Activated gamma-delta T cell (primary cell): Measurements from ENCODE around the gene GMDS.

Source experiments
- DNase-seq: peaks from one replicate; lab custom pipeline; 2025; lab: John Stamatoyannopoulos, UW

Gene GMDS

DNA sequence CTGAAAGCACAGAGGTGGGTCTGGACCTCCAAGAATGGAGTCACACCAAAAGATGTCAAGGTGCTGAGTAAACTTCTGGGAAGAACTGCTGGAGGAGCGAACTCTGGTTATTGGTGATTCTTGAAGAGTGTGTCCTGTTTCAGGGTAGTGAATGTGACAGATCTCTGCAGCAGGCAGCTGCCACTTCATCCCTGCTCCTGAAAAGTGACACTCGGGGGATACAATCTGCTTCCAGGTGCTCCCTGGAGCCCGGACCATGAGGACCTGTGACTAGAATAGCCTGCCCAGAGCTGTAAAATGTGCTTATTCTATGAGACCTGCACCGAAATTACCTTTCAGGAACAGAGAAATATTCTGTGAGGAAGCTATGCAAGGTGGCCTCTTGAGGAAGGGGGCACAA is 444.6 kb downstream of the GMDS start:
- no peak for DNase-seq

DNA sequence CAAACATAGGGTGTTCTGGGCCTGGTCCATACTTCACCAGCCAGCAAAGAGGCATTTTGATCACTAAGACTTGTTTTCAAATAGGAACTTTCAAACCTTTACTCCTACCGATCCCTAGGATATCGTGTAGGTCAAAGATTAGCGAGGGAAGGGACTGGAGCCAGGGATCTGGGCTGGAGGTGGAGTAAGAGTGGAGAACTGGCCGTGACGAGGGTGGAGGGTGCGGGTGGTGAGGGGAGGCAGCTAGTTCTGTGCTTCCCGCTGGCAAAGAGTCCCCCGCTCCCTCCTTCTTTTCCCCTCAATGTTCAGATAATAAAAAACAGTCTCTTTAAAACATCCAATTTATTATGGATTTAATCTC is 446.5 kb downstream of the GMDS start:
- no peak for DNase-seq

DNA sequence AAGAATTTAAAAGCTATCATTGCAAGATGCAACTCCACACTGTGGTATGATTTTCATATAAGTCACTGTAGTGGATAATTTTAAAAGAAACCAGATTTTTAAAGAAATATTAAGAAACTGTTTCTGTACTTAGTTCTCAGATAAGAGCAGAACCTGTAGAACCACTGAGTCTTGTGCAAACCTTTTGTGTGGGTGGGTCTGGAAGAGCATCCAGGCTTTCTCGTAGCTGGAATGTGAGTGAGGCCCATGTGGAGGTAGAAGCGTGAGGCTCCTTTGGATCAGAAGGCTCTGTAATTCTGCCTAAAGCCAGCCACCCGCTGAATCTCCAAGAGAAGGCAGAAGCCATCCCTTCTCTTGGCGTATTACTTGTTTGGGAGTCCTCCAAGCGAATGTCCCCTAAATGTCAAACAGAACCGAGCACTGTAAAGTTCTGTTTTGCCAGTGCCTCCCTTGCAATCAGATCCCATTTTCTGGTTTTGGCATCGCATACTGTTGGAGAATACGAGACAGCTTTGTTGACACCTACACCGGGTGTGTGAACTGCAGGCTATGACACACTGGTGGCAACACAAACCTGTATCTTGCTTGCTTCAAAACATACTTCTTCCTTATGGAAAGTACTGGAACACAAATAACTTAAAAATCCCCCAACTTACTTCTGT is 447.0 kb downstream of the GMDS start:
- no peak for DNase-seq

DNA sequence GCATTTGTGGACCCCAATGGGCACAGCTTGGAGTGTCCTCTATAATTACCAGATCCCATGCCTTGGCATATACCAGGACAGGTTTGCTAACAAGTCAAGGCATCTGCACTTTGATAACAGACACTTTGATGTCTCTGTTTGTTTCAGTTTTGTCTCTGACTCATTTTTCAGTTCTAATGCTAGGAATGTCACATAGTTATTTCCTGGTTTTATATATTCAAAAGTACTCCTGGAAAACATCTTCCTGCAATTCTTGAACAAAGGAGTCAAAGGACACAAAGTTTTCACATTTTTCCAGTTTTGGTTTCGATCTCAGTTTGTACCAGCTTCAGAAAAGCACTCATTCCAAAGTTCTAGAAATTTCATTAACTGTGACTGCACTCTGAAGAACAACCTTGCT is 447.6 kb downstream of the GMDS start:
- DNase-seq = no peak

DNA sequence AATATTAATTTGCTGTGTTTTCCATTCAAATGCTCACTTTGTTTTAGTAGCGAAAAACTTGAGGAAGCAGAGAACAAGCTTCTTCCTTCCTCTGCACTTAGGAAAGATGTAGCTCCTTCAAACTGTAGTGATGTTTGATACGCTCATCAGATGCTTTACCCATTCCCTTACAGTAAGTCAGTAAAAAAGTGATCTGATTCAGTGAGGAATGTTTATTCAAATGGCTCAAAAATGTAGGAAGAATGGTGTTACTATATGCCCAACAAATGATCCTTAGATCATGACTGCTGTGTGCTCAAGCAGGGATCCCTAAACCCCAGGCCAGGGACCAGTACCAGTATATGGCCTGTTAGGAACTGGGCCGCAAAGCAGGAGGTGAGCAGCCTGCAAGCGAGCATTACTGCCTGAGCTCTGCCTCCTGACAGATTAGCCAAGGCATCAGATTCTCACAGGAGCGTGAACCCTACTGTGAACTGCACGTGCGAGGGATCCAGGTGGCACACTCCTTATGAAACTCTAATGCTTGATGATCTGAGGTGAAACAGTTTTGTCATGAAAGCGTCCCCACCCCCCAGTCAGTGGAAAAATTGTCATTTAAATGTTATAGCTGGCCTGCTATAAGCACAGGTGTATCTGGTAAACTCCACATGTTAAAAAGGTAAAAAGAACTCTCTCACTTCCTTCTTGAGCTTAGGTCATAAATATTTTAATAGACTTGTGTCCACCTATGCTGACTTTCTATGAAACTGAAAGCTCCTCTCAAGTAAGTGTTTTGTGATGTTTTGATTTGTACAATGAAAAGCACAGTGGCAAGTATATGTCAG is 448.5 kb downstream of the GMDS start:
- no peak for DNase-seq

DNA sequence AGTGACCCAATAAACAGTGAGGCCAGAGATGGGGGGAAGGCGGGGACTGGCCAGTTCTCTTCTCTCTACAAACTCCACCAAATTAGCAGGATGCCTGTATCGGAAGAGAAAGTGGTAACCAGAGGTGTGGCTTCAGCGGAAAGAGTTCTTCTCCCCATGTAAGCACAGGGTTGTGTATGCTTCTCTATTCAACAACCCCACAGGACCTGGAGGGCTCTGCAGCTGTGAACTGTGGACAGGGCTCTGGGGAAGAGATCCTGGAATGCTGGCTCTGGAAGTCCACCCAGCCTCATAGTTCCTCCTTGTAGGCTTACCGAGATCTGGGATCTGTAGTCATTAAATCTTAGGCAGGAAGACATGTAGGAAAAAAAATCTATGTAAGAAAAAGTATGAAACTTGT is 449.5 kb downstream of the GMDS start:
- DNase-seq = no peak

DNA sequence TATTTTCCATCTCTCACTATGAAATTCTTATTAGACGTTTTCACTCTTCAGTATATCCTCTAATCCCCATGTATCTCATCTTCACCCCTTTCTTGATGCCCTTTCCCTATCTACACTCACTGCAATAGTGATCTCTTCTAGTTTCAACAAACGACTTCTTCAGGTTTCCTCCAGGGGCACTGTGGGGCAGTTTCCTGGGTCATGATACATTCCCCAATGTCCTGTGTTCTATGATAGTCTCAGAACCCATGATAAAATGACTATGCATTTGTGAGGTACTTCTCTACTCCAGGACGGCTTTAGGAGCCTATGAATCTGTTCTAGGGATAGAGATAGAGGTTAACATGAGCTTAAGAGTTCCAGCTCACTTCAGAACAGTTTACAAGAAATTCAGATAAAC is 452.4 kb downstream of the GMDS start:
- no peak for DNase-seq

DNA sequence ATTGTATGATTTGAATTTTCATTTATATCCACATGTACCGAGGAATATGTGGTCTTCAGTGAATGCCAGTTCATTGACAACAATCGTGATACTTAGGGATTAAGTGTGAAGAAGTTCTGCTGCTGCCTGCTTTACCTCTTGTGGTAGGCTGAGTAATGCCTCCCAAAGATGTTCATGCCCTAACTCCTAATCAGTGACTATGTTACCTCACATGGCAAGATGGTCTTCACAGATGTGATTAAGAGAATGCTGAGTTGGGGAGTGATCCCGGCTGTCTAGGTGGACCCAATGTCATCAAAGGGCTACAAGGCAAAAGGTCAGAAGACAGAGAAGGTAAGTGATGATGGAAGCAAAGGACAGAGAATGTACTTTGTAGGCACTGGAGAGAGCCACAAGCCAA is 454.7 kb downstream of the GMDS start:
- no peak for DNase-seq

DNA sequence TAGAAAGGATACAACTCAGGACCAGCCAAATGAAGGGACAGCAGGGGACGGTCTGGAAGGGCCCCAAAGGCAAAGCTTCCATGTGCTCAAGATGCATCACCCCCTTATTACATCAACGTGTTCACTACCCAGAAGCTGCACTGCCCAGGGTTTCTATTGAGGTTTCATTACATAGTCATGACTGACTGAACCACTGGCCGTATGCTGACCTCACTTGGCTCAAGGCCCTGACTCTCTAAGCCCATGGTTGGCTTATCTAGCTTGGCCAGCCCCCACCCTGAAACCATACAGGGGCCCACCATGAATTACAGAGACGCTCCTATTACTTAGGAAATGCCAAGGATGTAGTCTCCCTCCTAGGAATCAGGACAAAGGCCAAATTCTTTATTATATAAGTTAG is 456.3 kb downstream of the GMDS start:
- DNase-seq = no peak

DNA sequence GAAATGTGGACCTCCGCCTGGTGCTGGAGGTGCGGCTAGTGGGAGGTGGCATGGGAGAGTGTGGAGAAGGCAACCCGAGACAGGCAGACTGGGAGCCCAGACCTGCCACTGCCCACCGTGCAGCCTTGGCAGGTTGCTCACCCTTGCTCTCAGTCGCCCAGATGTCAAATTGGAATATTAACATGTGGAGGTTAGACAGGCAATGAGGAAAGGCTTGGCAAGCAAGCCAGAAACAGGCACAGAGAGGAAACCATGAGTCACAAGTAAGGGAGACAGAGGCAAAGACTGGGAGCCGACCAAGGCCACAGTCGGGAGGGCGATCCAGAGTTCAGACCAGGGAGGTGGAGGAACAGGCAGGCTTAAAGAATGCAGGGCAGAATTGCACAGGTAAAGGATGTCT is 457.5 kb downstream of the GMDS start:
- no peak for DNase-seq

DNA sequence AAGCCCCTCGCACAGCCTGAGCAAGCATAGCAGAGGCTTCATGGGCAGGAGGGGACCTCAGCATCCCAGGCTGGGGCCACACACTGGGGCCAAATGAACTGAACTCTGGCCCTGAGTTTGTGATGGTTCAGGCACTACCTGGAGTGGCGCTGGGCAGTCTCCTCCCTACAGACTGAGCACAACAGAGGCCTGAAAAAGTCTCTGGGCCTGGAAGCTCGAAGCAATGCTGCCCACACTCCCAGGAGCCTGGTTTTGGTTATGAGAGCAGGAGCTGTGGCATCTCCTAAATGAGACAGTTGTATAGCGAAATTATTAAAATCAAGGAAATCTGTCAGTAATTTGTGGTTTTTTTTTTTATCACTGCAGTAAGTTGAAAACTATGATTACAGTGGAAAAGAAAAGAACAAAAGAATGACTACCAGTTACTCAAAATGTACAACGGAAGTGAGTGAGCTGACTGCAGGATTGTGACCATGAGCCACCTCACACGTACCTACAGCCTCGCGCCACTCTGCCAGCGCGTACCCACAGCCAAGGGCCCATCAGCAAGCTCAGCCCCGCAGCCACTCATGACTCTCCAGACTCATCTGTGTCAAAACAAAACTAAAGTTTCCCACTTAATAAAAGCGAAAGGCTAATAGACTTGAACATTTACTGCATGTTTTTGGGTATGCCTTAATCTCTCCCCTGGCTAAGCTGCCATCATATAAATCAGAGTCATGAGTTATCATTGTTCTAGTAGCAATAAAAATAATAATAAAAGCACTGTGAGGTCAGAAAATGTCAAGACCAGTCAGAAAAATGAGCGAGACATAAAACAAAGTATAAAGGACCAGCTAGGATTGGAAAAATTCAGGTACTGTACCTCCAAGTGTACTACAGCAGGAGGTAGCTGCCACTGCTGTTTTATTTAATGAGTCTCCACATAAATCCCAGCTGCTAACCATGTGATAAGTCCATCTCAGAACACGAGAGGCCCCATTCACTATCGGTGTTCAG is 458.7 kb downstream of the GMDS start:
- DNase-seq = no peak

DNA sequence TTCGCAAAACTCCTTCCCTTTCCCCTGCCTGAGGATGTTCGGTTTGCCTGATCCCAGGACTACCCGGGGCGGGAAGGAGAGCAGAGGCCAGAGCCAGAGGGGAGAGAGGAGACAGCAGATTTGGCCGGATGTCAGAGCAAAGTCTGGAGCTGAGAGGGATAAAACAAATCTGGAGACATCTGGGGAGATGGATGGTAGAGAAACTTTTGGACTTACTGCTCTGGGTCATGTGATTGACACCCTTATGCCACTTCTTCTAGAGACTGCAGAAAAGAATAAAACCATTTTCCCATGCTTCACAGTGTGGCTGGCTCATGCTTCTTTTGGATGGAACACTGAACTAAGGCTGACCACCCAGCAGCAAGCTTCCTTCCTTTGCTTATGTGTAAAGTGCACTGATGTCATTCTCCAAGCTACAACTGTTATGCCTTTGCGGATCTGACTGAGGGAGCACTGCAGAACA is 461.0 kb downstream of the GMDS start:
- no peak for DNase-seq

DNA sequence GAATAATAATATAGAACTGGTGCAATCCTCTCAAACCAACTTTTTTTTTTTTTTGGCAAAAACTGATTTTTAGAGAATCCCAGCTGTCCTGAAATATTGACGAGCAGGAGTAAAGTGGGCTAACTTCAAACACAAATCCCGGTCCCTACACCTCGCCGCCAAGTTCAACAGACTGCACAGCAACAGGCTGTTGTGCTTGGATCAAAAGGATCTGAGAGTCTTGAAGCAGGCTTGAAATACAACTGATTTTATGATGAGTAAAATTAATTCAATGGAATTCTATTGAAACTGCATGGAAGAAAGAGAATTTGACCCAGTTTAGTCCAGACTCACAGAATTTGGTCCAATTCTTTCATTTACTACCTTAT is 463.6 kb downstream of the GMDS start:
- DNase-seq = no peak

DNA sequence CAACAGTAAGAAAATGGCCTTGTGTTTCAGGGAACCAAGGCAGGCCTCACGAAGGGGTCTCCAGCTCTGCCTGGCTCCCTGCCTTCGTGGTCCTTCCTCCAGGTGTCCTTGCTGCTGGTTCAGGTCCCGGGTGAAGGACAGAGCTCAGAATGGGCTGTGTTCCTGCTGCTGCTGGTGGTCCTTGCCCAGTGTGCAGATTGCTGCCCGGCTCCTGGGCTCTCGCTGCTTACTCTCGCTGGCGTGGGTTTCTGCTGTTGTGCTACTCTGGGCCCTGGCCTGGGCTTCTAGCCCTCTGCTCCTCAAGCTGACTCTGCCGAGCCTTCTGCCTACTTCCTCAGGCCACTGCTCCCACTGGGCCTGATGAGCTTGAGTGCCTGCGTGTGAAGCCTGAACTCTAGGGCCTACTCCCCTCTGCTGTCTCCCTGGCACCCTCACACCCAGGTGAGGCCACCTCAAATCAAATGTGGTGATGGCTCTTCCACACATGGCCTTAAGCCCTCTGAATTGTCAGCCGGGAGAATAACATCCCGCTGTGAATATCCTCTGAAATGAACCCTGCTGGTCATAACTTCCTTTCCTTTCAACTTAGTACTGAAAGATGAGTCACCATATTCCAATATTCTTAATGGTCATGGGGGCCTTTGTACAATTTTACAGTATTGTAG is 464.1 kb downstream of the GMDS start:
- no peak for DNase-seq

DNA sequence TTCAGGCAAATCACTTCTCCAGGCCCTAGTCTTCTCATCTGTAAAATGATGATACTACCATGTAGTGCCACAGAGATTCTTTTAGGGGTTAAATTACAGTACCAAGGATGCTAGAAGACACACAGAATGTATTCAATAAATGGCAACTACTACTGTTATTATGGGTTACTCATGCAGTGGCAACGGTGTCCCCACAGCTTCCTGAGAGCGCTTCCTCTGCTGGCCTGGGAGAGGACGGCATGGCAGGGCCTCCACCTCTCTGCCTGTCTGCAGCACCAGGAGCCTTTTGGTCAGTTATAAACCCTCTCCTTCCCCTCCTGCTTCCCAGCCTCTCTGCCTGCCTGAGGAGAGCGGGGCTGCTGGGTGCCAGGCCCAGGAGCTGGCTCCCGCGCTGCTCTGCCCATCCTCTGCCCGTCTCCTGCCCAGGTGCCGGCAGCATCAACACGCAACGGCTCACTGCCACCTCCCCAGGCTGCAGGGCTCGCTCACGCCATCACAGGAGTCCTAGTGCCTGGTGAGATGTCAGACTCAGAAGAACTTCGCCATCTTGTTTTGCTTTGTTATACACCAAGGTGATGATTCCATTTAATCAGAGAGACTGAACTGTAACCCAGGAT is 465.0 kb downstream of the GMDS start:
- no peak for DNase-seq

DNA sequence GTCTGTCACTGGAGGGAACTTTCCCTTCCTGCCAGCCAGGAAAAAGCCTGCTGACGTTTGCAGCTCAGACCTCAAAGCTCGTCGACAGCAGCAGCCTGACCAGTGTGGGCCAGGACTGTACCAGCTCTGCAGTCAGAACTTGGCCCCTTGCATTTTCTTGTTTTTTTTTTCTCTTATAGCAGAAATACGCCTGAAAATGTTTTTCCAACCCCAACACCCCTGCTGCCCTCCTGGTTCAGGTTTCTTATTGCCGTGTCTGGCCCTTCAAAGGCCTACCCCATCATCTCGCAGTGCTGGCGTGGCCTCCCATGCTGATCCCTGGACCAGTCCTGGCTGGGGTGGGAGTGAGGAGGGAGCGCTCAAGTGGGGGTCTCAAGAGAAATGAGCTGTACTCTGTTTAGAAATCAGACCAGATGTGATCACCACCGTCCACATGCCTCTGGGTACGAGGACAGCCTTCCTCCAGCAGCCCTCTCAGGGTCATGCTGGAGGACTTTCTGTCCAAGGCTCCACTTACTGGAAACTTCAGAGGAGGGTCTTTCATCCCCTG is 466.6 kb downstream of the GMDS start:
- no peak for DNase-seq

DNA sequence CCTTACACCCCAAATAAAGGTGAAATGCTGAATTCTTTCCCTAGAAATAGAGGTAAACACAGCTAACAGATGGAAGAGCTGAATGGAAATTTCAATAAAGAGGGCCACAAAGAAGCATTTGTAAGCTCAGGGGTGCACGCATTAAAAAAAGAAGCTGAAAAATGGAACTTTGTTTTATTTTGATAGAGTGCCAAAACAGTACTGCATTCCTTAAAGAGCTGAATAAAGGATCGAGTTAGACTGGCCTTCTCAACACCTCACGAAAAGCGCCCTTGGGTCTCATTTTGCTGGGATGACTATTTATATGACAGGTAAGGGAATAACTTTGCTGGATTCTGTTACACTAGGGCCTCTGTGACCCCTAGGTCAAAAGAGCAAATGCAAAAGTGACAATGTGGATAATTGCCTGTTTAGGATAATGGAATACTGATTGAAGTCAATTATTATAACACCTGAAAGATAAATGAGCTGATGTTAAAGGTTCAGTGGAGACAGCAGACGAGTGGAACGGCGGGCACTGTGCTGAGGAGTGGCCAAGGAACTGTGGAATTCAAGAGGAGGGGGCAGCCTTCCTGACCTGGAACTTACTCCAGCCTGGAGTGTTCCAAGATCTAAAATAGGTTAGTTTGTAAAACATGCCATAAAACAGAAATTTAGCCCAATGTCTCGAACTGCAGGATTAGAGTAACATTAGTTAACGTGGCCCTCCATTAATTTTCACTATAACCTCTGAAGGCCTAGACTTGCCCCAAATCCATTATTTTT is 467.3 kb downstream of the GMDS start:
- DNase-seq = no peak

DNA sequence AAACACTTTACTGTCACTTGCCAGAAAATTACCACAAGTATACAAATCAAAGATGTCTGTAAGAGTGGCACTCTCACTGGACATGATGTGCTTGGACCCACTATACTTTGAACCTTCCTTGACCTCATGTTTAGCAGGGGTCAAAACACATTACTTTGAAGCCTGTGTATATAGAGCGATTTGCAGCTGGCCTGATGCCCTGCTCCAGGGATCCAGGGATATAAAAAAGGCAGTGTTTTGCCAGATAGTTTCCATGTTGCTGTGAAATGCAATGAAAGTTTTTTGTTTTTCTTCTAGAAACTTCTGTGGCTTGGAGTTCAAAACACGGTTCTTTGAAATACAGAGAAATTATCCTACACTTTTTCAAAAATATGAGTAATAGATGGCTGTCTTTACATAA is 470.0 kb downstream of the GMDS start:
- DNase-seq = no peak

DNA sequence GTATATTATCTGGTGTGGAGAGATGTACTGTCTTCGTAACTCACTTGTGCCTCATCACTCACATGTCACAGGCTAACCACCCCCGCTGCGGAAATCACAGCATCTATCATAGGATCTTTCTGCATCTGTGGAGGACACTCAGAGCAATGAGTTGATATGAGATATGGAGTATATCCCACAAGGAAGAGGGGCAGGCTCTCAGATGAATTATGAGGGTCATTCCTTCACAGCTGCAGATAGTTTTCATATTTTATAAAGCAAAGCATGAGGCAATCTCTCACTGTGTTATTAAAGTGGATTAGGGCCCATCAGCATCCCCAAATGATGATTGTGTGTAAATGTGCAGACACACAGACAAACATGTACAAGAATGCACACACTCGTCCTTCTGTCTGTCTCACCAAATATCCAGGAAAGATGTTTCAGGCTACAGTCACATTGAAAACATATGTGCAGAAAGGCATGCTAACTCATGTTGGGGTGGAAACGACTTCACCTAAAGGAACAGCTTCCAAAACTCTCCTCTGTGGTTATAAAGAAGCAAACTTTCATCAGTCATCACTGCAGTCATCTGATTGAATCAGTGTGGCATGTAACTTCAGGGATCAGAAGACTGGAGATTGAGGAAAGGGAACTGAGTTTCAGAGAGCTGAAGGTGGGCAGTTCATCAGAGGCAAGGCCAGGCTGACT is 471.0 kb downstream of the GMDS start:
- DNase-seq = no peak

DNA sequence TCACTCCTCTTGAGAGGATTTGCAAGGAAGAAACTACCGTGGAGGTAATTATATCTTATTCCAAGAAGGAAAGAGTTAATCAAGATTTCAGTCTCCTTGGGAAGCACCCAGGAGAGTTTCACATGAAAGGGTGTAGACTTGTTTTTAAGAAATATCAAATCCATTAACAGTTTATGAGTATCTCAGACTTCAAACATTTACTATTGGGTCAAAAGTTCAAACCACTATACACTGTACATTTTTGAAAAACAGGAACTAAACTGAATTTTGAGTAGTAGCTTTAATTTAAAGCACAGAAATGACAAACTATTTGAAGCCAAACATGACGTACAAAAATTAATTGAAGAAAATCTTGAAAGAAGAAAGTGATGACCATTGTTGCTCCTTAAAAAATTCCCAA is 471.7 kb downstream of the GMDS start:
- DNase-seq = no peak
